NB4 (cell line): Measurements from ENCODE around the gene EEF1E1.

Source experiments
- CTCF ChIP-seq: IDR thresholded peaks from one replicate; pipeline ENCODE4 v1.5.1; 2012; ENCODE audit warnings: low read depth, low read length
- POLR2A ChIP-seq: IDR thresholded peaks from 2 replicates; pipeline ENCODE4 v1.6.1; 2011; ENCODE audit warnings: mild to moderate bottlenecking; ENCODE audit not compliant: insufficient read length; ENCODE audit errors: extremely low read depth

- TF ChIP-seq CTCF: no peak
- no peak for TF ChIP-seq POLR2A
Observed at GRCh38 chr6:8073758-8074157, 28.6 kb downstream of the EEF1E1 start.
